Endothelial cell of umbilical vein (primary cell): ENCODE data around the gene KCNJ4. TPM values are rescaled to one million over a fixed set of nuclear protein-coding genes. Genes with fewer than 3 reads are reported as not detected.

ENCODE experiments used
- BruUV-seq: library from RNA; stranded (reverse); fragments of 400-500 nt; replicated peaks from 2 replicates; lab custom pipeline; 2021; lab: Mats Ljungman, UMichigan
- CTCF ChIA-PET: fragments of 300-600, 350-600 bp; sonication (Branson Sonifier 250); formaldehyde crosslinking; loops from one replicate; lab custom pipeline; 2021; ENCODE audit warnings: antibody characterized with exemption, inconsistent platforms; lab: Charles Lee
- POLR2A ChIA-PET: fragments of 300-600, 350-600 bp; sonication (Branson Sonifier 250); formaldehyde crosslinking; loops from one replicate; lab custom pipeline; 2021; ENCODE audit warnings: antibody characterized with exemption, inconsistent platforms; lab: Charles Lee
- DNase-seq: peaks from one replicate; pipeline ENCODE4 v3.0.0-alpha.2; 2011; ENCODE audit warnings: low read depth, low spot score
- FAIRE-seq: peaks from 2 replicates; lab custom pipeline; 2011; peaks lifted over from hg19 to GRCh38; lab: Jason Lieb, UNC
- H2AFZ ChIP-seq: 2 replicates; pipeline ENCODE4 v1.6.0; 2012; ENCODE audit warnings: low read depth, low read length, control low read depth, inconsistent platforms
- H3K27ac ChIP-seq: 2 replicates; pipeline ENCODE4 v1.5.1; 2011; ENCODE audit warnings: low read depth, mild to moderate bottlenecking, control low read depth, low read length, moderate library complexity; ENCODE audit not compliant: insufficient read depth
- H3K27me3 ChIP-seq, 2 experiments: 2 replicates each; pipeline versions ENCODE4 v1.6.0 to v1.6.1; 2011; ENCODE audit warnings: low read length in 2 of 2, mixed read lengths in 1 of 2; ENCODE audit not compliant: control insufficient read depth in 2 of 2, insufficient read depth in 2 of 2
- H3K36me3 ChIP-seq, 2 experiments: 2 replicates in 1 of 2; 3 replicates in 1 of 2; pipeline ENCODE4 v1.5.1; 2011; ENCODE audit warnings: low read length in 2 of 2, mild to moderate bottlenecking in 1 of 2, moderate library complexity in 1 of 2; ENCODE audit not compliant: control insufficient read depth in 2 of 2, insufficient read depth in 2 of 2; ENCODE audit errors: extremely low read depth in 1 of 2
- H3K4me1 ChIP-seq: 3 replicates; pipeline ENCODE4 v1.5.1; 2011; ENCODE audit warnings: mild to moderate bottlenecking, low read length; ENCODE audit not compliant: control insufficient read depth, insufficient read depth; ENCODE audit errors: extremely low read depth
- H3K4me2 ChIP-seq: 2 replicates; pipeline ENCODE4 v1.6.1; 2011; ENCODE audit warnings: low read length, control low read depth, mixed read lengths; ENCODE audit not compliant: insufficient read depth
- H3K4me3 ChIP-seq, 3 experiments: fragments of 200-600 bp in 1 of 3; sonication (generic), shearing (Covaris generic) in 1 of 3; replicated peaks in 1 of 3; 2 replicates each; pipeline ENCODE4 v1.5.1; 2011 to 2016; ENCODE audit warnings: control low read depth in 3 of 3, low read length in 3 of 3, mild to moderate bottlenecking in 2 of 3, inconsistent platforms in 1 of 3, low read depth in 1 of 3, moderate library complexity in 1 of 3; ENCODE audit not compliant: insufficient read depth in 1 of 3
- H3K79me2 ChIP-seq: 2 replicates; pipeline ENCODE4 v1.6.0; 2012; ENCODE audit warnings: low read length, inconsistent platforms; ENCODE audit not compliant: control insufficient read depth, insufficient read depth
- H3K9ac ChIP-seq: replicated peaks from 2 replicates; pipeline ENCODE3; 2011; ENCODE audit warnings: low read length, control low read depth; ENCODE audit not compliant: insufficient read depth; ENCODE audit errors: extremely low read depth
- H3K9me1 ChIP-seq: replicated peaks from 3 replicates; pipeline ENCODE4 v1.6.0; 2011; ENCODE audit warnings: mild to moderate bottlenecking, low read length; ENCODE audit not compliant: control insufficient read depth, insufficient read depth; ENCODE audit errors: extremely low read depth
- H3K9me3 ChIP-seq: replicated peaks from 2 replicates; pipeline ENCODE4 v1.5.1; 2012; ENCODE audit warnings: low read length, inconsistent platforms; ENCODE audit not compliant: control insufficient read depth, insufficient read depth
- H4K20me1 ChIP-seq: replicated peaks from 2 replicates; pipeline ENCODE3; 2011; ENCODE audit warnings: mild to moderate bottlenecking, low read length; ENCODE audit not compliant: control insufficient read depth, insufficient read depth; ENCODE audit errors: extremely low read depth
- EZH2 ChIP-seq: IDR thresholded peaks from 2 replicates; pipeline ENCODE4 v1.6.1; 2012; ENCODE audit warnings: borderline replicate concordance, low read depth, mild to moderate bottlenecking, moderate library complexity, low read length, inconsistent platforms; ENCODE audit not compliant: severe bottlenecking
- FOS ChIP-seq: IDR thresholded peaks from 2 replicates; pipeline ENCODE4 v1.6.1; 2011; ENCODE audit warnings: mild to moderate bottlenecking, low read length, moderate library complexity, borderline replicate concordance; ENCODE audit not compliant: insufficient read depth
- JUN ChIP-seq: IDR thresholded peaks from 2 replicates; pipeline ENCODE4 v1.6.1; 2011; ENCODE audit warnings: borderline replicate concordance, low read depth; ENCODE audit not compliant: insufficient read length, insufficient read depth
- MAX ChIP-seq: IDR thresholded peaks from 2 replicates; pipeline ENCODE4 v1.6.1; 2011; ENCODE audit not compliant: insufficient read depth, insufficient read length
- MYC ChIP-seq: IDR thresholded peaks from one replicate; pipeline ENCODE4 v1.6.1; 2011; ENCODE audit warnings: mild to moderate bottlenecking, low read depth, low read length
- POLR2A ChIP-seq: IDR thresholded peaks from 2 replicates; pipeline ENCODE4 v1.6.1; 2012; ENCODE audit warnings: low read depth, mild to moderate bottlenecking, control low read depth, low read length
- POLR2AphosphoS5 ChIP-seq: IDR thresholded peaks from 2 replicates; pipeline ENCODE4 v1.6.1; 2012; ENCODE audit warnings: low read depth, mild to moderate bottlenecking, control low read depth, low read length, moderate library complexity; ENCODE audit not compliant: insufficient read depth
- dilution Hi-C: fragments of 300-500 bp; cut with MboI; formaldehyde crosslinking; loops from one replicate; pipeline ENCODE4 v1.15.0; 2019; ENCODE audit warnings: low sequenced_read_pairs; ENCODE audit not compliant: extremely low pct_ligation_motif_present
- intact Hi-C: fragments of 100-400 bp; cut with micrococcal nuclease; formaldehyde crosslinking; loops from one replicate; pipeline ENCODE4 v1.10.0; 2022
- polyA plus RNA-seq, 4 experiments: library from polyadenylated mRNA; depleted of rRNA in 3 of 4; stranded (reverse) in 3 of 4; unstranded in 1 of 4; fragments of >200 nt; gene quantifications; 2 replicates each; pipeline versions ENCODE4 v1.2.1 to v1.2.3, GENCODE V29; 2011 to 2012; ENCODE audit warnings: missing spikeins in 1 of 4
- total RNA-seq: library from RNA; stranded (reverse); gene quantifications from 2 replicates; pipeline ENCODE4 v1.2.3, GENCODE V29; 2021

The KCNJ4 gene
- total and polyA plus RNA-seq, 2 donors (not counting 3 experiments of a cell fraction or from before 2014, with no cell fraction given) = not detected

GRCh38 chr22:38449776-38450175 lies 5.2 kb downstream of the KCNJ4 start:
- CTCF ChIA-PET = no interaction called here
- Histone ChIP-seq H3K9me1 (no peaks in the 10 kb centered on the region), H2AFZ (no peak overlapping the region), H3K4me1 (no peaks in the 10 kb centered on the region), H3K27ac (no peak overlapping the region), H3K9me3 (no peaks in the 10 kb centered on the region), H3K27me3 (peaks cover 26 to 34% of the 10 kb centered on the region in 2 experiments), H3K4me2 (no peak overlapping the region), H3K4me3 (no peak overlapping the region), H3K79me2 (no peaks in the 10 kb centered on the region), H4K20me1 (no peaks in the 10 kb centered on the region), H3K36me3 (no peaks in the 10 kb centered on the region), H3K9ac (no peak overlapping the region)
- intact Hi-C loops = no loop called here
- TF ChIP-seq EZH2 (no peak), POLR2A (no peak), POLR2AphosphoS5 (no peak), FOS (no peak)
- POLR2A ChIA-PET = no interaction called here
- DNase-seq (no peak), FAIRE-seq (no peak)
- BruUV-seq = no TSS peak
- dilution Hi-C loops = no loop called here

DNA sequence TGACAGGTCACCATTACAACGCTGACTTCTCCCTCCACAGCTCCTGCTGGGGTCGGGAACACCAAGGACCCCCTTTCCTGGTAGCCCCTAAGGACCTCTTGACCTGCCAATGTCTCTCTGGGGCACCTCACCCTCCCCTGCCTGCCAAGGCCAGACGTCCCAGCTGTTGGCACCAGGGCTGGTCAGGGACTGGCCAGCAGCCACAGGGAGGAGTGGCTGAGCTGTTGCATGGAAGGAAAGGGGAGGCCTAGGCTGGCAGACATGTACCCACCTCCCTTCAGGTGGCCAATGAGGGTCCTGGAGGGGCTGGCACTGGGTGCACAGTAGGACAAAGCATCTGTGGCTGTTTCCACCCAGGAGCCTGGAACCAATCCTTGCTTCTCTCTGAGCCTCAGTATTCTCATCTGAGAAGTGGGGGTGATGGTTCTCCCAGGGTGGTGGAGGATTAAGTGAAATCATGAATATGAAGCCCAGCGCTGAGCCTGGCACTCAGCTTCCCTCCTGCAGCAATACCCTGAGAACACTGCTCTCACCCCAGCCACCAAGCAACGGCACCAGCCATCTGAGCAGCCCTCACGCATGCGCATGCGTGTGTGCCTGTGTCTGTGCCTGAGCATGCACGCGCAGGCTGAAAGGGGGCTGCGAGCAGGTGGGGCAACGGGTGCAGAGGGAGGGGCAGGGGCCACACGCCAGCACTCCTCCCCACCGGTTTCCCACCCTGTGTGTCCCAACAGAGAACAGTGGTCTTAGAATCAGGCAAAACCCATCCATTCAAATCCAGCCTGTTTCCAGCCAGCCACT lies 5.9 kb downstream of the KCNJ4 start:
- no peak for FAIRE-seq
- ChIA-PET CTCF (interaction anchor here (0.9 kb wide), 1 partner anchor 36 kb away, joined by 3 read pairs; no protein-coding TSS in a partner anchor), POLR2A (no interaction called here)
- Histone ChIP-seq H3K4me3 (no peak overlapping the region), H4K20me1 (no peaks in the 10 kb centered on the region), H3K9me1 (no peaks in the 10 kb centered on the region), H3K4me1 (no peaks in the 10 kb centered on the region), H2AFZ (no peak overlapping the region), H3K27me3 (peaks cover 20 to 30% of the 10 kb centered on the region in 2 experiments), H3K79me2 (no peaks in the 10 kb centered on the region), H3K9ac (no peak overlapping the region), H3K27ac (no peak overlapping the region), H3K4me2 (no peak overlapping the region), H3K9me3 (no peaks in the 10 kb centered on the region), H3K36me3 (no peaks in the 10 kb centered on the region)
- intact Hi-C loops = no loop called here
- TF ChIP-seq POLR2AphosphoS5 (no peak), EZH2 (no peak), MAX (no peak), MYC (no peak), JUN (no peak)
- dilution Hi-C loops = no loop called here
- no TSS peak for BruUV-seq
- no peak for DNase-seq
